ENCODE data around the gene MAX.

Gene MAX

GRCh38 chr14:65069874-65070413, 32.4 kb downstream of the MAX start:
- no peak overlapping the region for H3K4me3 ChIP-seq (ENCODE audit: control insufficient read depth, low read depth, low read length)
- no peak for TF ChIP-seq CTCF (IDR thresholded peaks at IDR 0.05; ENCODE audit: control insufficient read depth, insufficient read depth, low read depth, low read length, missing control alignments)
- no peak for DNase-seq (ENCODE audit: low read depth)

GRCh38 chr14:65065719-65066118, 36.6 kb downstream of the MAX start:
- no peak for TF ChIP-seq CTCF (IDR thresholded peaks at IDR 0.05; ENCODE audit: control insufficient read depth, insufficient read depth, low read depth, low read length, missing control alignments)
- DNase-seq (ENCODE audit: low read depth), result no peak
- H3K4me3 ChIP-seq (ENCODE audit: control insufficient read depth, low read depth, low read length), result no peak overlapping the region

GRCh38 chr14:65062096-65063075, 39.9 kb downstream of the MAX start:
- no peak for DNase-seq (ENCODE audit: low read depth)
- no peak overlapping the region for H3K4me3 ChIP-seq (ENCODE audit: control insufficient read depth, low read depth, low read length)
- TF ChIP-seq CTCF (IDR thresholded peaks at IDR 0.05; ENCODE audit: control insufficient read depth, insufficient read depth, low read depth, low read length, missing control alignments), result no peak

- TF ChIP-seq CTCF (IDR thresholded peaks at IDR 0.05; ENCODE audit: control insufficient read depth, insufficient read depth, low read depth, low read length, missing control alignments), result no peak
- no peak overlapping the region for H3K4me3 ChIP-seq (ENCODE audit: control insufficient read depth, low read depth, low read length)
- no peak for DNase-seq (ENCODE audit: low read depth)
These were observed 44.6 kb downstream of the MAX start for GRCh38 chr14:65057695-65058094.

GRCh38 chr14:65054471-65055085, 47.7 kb downstream of the MAX start:
- no peak overlapping the region for H3K4me3 ChIP-seq (ENCODE audit: control insufficient read depth, low read depth, low read length)
- no peak for DNase-seq (ENCODE audit: low read depth)
- no peak for TF ChIP-seq CTCF (IDR thresholded peaks at IDR 0.05; ENCODE audit: control insufficient read depth, insufficient read depth, low read depth, low read length, missing control alignments)

GRCh38 chr14:65053466-65053865, 48.9 kb downstream of the MAX start:
- DNase-seq (ENCODE audit: low read depth), result no peak
- TF ChIP-seq CTCF (IDR thresholded peaks at IDR 0.05; ENCODE audit: control insufficient read depth, insufficient read depth, low read depth, low read length, missing control alignments), result no peak
- H3K4me3 ChIP-seq (ENCODE audit: control insufficient read depth, low read depth, low read length), result no peak overlapping the region

All from AG09309 (cell line).